Cardiac septum (tissue), 1 donor: ENCODE data around the gene ICAM1. TPM values are rescaled to one million over a fixed set of nuclear protein-coding genes. Genes with fewer than 3 reads are reported as not detected.
"Not testable (repeated sequence)": the region's sequence is repeated elsewhere in the genome, so short reads cannot be mapped to it uniquely, and the experiment has no call there.

Source experiments
- DNase-seq: peaks from one replicate; pipeline ENCODE4 v3.0.0-alpha.2; 2020; ENCODE audit warnings: low spot score
- intact Hi-C: fragments of 100-400 bp; cut with DNase I; formaldehyde crosslinking; loops from one replicate; pipeline ENCODE4 v1.14.0; 2022
- total RNA-seq: library from RNA; stranded (reverse); fragmentation: NEBNext Ultra II Directional; extraction: Animal tissue kit (Norgen Biotek cat#: 25700); gene quantifications from one replicate; pipeline ENCODE4 v1.2.1, GENCODE V29; 2021
- donor health status: DM: no; HTN: no; CAD: no.

Gene ICAM1
- total RNA-seq, 1 donor from 2014 or later = 9.8 TPM

DNA sequence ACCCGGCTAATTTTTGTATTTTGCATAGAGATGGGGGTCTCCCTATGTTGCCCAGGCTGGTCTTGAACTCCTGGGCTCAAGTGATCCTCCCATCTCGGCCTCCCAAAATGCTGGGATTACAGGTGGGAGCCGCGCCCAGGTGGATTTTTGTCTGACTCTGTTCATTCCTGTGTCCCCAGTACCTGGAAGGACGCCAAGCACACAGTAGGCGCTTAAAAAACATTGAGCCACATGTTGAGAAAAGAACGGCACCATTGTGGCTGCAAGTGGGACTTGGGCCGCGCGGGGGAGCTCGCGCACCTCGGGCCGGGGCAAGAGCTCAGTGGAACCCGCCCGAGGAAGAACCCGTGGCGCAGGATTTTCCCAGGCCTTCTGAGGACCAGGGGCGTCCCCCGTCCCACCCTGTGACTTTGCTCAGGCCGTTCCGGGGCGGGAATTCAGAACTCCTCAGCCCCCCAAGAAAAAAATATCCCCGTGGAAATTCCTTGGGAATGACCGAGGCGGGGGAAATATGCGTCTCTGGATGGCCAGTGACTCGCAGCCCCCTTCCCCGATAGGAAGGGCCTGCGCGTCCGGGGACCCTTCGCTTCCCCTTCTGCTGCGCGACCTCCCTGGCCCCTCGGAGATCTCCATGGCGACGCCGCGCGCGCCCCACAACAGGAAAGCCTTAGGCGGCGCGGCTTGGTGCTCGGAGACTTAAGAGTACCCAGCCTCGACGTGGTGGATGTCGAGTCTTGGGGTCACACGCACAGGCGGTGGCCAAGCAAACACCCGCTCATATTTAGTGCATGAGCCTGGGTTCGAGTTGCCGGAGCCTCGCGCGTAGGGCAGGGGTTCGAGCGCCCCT, 1.4 kb upstream of the ICAM1 start:
- peak; percentile 95 for DNase-seq
- intact Hi-C loops = loop anchor here (1.0 to 5.0 kb wide), 2 partner anchors 63 to 120 kb away; partner anchors contain the start of gene RAVER1

DNA sequence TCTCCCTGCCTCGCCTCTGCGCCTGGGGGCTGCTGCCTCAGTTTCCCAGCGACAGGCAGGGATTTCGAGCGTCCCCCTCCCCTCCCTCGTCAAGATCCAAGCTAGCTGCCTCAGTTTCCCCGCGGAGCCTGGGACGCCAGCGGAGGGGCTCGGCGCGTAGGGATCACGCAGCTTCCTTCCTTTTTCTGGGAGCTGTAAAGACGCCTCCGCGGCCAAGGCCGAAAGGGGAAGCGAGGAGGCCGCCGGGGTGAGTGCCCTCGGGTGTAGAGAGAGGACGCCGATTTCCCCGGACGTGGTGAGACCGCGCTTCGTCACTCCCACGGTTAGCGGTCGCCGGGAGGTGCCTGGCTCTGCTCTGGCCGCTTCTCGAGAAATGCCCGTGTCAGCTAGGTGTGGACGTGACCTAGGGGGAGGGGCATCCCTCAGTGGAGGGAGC, 722 bp upstream of the ICAM1 start:
- DNase-seq = peak; percentile 93
- intact Hi-C loops = loop anchor here (5.0 kb wide), 1 partner anchor 62 kb away; the partner anchor contains the start of gene RAVER1

DNA sequence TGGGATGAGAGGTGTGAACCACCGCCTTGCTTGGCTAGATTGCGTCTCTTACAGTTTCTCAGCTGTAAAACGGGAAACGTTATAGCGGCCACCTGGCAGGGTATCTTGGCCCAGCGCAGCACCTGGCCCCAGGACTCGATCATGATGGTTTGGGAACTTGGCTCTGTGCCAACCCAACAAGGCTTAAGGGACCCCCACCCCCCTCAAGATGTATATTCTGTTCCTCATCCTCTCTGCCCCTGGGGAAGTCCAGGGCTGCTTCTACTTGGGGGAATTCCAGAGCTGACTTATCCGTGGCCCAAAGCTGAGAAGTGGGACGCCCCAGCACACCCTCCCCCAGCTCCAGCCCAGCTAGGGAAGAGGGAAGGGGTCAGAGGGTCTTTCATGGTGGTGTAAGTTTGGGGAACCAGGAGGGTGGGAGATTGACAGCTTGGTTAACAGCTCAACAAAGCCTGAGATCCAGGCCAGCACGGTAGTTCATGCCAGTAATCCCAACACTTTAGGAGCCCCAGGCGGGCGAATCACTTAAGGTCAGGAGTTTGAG, 695 bp downstream of the ICAM1 start:
- intact Hi-C loops = loop anchor here (5.0 kb wide), 1 partner anchor 61 kb away; the partner anchor contains the start of gene RAVER1
- DNase-seq = no peak

DNA sequence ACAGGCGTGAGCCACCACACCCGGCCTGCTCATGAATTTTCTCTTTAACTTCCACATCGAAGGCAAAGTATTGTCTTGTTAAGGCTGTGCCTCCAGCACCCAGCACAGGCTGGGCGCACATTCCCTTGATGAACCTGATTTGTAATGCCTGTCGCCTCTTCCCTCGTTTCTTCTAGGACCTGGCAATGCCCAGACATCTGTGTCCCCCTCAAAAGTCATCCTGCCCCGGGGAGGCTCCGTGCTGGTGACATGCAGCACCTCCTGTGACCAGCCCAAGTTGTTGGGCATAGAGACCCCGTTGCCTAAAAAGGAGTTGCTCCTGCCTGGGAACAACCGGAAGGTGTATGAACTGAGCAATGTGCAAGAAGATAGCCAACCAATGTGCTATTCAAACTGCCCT, 3.7 kb downstream of the ICAM1 start:
- intact Hi-C loops = loop anchor here (5.0 kb wide), 1 partner anchor 58 kb away; the partner anchor contains the start of gene RAVER1
- DNase-seq = no peak

DNA sequence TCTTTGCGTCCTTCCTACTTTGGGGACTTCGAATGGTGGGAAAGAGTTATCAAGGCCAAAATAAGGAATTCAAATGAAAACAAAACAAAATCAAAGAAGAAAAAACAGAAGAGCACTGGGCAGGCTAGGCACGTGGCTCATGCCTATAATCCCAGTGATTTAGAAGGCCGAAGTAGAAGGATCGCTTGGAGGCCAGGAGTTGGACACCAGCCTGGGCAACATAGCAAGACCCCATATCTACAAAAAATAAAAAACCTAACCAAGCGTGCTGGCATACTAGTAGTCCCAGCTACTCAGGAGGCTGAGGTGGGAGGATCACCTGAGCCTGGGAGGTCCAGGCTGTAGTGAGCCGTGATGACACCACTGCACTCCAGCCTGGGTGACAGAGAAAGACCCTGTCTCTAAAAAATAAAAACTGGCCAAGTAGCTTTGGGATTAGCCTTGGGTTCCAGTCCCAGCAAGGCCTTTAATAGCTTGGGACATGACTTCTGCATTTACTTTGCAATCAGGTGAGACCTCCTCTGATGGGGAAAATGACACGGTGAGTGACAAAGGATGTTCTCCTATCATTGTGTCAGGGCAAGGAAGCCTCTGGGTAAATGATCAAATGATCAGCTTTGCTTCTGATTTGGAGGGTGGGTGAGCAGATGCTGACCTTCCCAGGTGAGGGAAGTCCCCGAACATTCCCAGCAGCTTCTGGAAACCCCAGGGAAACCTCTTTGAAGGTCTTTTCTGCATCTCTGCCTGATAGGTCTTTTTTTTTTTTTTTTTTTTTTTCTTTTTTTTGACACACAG, 7.1 kb downstream of the ICAM1 start:
- no peak for DNase-seq
- intact Hi-C loops = no loop called here

DNA sequence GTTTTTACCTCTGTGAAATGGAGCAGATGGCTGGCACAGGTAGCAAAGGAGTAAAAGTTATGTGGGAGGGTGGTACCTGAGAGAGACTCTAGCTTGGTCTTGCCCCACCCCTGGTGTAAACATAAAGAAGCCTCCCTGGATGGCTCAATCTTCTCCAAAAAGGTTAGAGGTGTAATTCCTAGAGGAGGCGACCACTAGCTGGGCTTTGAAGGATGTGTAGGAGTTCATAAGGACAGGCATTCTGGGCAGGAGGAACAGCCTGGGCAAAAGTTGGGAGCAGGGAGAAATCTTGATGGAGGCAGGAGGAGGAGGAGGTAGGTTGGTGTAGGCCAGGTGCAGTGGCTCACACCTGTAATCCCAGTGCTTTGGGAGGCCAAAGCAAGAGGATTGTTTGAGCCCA, 8.0 kb downstream of the ICAM1 start:
- DNase-seq = no peak
- intact Hi-C loops = no loop called here

DNA sequence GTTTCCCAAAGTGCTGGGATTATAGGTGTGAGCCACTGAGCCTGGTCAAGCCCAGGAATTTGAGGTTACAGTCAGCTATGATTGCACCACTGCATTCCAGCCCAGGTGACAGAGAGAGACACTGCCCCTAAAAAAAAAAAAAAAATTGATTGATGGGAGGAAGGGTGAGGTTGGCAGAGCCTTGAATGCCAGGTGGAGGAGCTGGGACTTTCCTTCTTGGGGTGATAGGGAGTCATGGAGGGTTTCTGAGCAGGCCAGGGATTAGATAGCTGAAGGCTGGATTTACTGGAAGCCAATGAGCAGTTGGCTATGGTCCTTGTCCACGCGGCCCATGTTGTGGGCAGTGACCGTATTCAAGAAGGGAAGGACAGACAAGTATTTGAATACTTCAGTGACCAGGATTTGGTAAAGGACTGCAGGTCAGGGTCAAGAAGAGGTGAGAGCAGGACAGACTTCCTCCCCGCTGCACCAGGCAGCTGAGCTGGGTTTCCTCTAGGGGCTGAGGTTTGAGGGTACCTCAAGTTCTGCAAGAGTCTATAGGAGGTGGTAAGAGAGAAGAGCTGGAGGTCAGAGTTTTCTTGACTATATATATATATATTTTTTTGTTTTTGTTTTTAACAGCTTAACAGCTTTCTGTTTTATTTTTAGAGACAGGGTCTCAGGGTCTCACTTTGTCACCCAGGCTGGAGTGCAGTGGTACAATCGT, 9.0 kb downstream of the ICAM1 start:
- intact Hi-C loops = no loop called here
- no peak for DNase-seq

DNA sequence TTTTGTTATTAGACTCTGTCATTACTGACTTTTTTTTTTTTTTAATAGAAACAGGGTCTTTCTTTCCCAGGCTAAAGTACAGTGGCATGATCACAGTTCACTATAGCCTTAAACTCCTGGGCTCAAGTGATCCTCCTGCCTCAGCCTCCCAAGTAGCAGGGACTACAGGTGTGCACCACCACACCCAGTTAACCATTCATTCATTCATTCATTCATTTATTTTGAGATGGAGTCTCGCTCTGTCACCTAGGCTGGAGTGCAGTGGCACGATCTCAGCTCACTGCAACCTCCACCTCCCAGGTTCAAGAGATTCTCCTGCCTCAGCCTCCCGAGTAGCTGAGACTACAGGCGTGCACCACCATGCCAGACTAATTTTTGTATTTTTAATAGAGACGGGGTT, 11.1 kb downstream of the ICAM1 start:
- DNase-seq = not testable (repeated sequence)

DNA sequence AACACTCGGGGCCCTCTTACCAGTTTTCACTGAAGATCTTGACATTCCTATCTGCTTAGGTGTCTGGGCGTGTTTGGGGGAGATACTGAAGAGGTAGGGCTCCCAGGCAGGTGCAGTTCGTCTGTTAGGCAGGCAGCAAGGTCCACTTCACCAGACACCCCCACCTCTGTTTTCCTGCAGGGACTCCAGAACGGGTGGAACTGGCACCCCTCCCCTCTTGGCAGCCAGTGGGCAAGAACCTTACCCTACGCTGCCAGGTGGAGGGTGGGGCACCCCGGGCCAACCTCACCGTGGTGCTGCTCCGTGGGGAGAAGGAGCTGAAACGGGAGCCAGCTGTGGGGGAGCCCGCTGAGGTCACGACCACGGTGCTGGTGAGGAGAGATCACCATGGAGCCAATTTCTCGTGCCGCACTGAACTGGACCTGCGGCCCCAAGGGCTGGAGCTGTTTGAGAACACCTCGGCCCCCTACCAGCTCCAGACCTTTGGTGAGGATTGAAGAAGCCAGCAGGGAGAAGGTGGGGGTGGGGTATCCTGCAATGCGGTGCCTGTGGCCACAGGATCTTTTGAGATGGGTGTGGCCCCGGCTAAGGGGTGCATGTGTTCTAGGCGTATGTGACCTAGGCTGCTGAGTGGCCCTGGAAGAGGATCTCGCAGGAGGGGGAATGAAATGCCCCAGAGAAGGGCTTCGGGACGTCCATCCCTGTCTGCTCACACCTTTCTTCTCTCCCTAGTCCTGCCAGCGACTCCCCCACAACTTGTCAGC, 12.6 kb downstream of the ICAM1 start:
- DNase-seq = no peak
- intact Hi-C loops = no loop called here

More for the DNA sequence above, 11.1 kb downstream of the ICAM1 start:
- intact Hi-C loops = not testable (repeated sequence)

DNA sequence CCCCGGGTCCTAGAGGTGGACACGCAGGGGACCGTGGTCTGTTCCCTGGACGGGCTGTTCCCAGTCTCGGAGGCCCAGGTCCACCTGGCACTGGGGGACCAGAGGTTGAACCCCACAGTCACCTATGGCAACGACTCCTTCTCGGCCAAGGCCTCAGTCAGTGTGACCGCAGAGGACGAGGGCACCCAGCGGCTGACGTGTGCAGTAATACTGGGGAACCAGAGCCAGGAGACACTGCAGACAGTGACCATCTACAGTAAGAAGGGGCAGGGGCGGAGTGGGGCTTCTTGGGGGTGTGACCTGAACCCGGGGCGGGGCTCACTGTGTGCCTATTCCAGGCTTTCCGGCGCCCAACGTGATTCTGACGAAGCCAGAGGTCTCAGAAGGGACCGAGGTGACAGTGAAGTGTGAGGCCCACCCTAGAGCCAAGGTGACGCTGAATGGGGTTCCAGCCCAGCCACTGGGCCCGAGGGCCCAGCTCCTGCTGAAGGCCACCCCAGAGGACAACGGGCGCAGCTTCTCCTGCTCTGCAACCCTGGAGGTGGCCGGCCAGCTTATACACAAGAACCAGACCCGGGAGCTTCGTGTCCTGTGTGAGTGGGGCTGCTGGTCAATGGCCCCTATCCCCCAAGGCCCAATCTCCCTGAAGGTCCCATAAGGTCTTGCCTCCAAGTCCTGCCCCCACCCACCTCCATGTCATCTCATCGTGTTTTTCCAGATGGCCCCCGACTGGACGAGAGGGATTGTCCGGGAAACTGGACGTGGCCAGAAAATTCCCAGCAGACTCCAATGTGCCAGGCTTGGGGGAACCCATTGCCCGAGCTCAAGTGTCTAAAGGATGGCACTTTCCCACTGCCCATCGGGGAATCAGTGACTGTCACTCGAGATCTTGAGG, 13.4 kb downstream of the ICAM1 start:
- intact Hi-C loops = no loop called here
- no peak for DNase-seq

DNA sequence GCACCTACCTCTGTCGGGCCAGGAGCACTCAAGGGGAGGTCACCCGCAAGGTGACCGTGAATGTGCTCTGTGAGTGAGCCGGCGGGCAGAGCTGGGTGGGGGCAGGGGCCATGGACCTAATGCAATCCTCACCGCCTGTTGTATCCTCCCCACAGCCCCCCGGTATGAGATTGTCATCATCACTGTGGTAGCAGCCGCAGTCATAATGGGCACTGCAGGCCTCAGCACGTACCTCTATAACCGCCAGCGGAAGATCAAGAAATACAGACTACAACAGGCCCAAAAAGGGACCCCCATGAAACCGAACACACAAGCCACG, 14.0 kb downstream of the ICAM1 start:
- intact Hi-C loops = no loop called here
- DNase-seq = no peak

DNA sequence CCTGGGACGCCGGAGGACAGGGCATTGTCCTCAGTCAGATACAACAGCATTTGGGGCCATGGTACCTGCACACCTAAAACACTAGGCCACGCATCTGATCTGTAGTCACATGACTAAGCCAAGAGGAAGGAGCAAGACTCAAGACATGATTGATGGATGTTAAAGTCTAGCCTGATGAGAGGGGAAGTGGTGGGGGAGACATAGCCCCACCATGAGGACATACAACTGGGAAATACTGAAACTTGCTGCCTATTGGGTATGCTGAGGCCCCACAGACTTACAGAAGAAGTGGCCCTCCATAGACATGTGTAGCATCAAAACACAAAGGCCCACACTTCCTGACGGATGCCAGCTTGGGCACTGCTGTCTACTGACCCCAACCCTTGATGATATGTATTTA, 14.5 kb downstream of the ICAM1 start:
- intact Hi-C loops = no loop called here
- no peak for DNase-seq

DNA sequence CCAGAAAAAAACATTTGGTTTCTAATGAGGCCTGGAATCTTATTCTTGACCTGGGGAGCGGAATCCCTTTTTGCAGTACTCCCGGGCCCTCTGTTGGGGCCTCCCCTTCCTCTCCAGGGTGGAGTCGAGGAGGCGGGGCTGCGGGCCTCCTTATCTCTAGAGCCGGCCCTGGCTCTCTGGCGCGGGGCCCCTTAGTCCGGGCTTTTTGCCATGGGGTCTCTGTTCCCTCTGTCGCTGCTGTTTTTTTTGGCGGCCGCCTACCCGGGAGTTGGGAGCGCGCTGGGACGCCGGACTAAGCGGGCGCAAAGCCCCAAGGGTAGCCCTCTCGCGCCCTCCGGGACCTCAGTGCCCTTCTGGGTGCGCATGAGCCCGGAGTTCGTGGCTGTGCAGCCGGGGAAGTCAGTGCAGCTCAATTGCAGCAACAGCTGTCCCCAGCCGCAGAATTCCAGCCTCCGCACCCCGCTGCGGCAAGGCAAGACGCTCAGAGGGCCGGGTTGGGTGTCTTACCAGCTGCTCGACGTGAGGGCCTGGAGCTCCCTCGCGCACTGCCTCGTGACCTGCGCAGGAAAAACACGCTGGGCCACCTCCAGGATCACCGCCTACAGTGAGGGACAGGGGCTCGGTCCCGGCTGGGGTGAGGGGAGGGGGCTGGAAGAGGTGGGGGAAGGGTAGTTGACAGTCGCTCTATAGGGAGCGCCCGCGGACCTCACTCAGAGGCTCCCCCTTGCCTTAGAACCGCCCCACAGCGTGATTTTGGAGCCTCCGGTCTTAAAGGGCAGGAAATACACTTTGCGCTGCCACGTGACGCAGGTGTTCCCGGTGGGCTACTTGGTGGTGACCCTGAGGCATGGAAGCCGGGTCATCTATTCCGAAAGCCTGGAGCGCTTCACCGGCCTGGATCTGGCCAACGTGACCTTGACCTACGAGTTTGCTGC, 16.1 kb downstream of the ICAM1 start, which contains the start of gene ICAM4:
ICAM4 (plus strand) TSS at position 153 of the 935 bp plus-strand sequence; CDS start at position 211, 58 bp downstream.
- intact Hi-C loops = no loop called here

DNA sequence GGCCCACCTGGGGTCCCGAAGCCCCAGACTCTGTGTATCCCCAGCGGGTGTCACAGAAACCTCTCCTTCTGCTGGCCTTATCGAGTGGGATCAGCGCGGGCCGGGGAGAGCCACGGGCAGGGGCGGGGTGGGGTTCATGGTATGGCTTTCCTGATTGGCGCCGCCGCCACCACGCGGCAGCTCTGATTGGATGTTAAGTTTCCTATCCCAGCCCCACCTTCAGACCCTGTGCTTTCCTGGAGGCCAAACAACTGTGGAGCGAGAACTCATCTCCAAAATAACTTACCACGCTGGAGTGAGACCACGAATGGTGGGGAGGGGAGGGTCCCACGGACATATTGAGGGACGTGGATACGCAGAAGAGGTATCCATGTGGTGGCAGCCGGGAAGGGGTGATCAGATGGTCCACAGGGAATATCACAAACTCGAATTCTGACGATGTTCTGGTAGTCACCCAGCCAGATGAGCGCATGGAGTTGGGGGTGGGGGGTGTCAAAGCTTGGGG, 17.8 kb downstream of the ICAM1 start:
- no peak for DNase-seq
- intact Hi-C loops = no loop called here

More for the DNA sequence above, 16.1 kb downstream of the ICAM1 start, which contains the start of gene ICAM4:
- peak; percentile 84 for DNase-seq

DNA sequence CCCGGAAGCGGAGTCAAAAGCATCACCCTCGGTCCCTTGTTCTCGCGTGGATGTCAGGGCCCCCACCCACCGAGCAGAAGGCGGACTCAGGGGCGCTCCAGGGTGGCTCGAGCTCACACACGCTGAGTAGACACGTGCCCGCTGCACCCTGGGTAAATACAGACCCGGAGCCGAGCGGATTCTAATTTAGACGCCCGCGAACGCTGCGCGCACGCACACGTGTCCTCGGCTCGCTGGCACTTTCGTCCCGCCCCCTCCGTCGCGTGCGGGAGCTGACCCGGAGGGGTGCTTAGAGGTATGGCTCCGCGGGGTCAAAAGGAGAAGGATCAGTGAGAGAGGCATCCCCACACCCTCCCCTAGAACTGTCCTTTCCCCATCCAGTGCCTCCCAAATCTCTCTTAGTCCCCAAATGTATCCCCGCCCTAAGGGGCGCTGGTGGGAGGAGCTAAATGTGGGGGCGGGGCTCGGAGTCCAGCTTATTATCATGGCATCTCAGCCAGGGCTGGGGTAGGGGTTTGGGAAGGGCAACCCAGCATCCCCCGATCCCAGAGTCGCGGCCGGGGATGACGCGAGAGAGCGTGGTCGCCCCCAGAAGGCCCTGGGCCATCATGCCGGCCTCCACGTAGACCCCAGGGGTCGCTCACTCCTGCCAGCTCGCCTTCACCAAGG, 18.4 kb downstream of the ICAM1 start:
- intact Hi-C loops = no loop called here
- DNase-seq = no peak

DNA sequence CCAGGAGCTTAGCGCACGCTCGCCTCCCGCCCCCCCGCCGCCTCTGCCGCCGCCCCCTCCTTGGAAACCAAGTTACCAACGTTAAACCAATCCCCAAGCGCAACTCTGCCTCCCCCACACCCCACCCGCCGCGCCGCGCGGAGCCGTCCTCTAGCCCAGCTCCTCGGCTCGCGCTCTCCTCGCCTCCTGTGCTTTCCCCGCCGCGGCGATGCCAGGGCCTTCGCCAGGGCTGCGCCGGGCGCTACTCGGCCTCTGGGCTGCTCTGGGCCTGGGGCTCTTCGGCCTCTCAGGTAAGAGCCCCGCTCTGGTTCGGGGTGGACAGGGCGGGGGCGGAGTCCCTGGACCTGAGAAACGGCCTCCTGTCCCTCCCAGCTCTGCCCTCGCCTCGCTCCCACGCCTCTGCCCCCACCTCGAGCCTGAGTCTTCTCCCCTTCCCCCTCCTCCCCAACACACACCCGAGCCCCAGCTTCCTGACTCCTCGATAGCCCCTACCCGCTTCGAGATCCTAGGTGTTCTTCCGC, 19.0 kb downstream of the ICAM1 start, which contains the start of gene ICAM5:
ICAM5 (plus strand) TSS at position 117 of the 521 bp plus-strand sequence; CDS start at position 209, 92 bp downstream.
- no peak for DNase-seq
- intact Hi-C loops = no loop called here
